GM10266 (cell line): ENCODE results near the gene PAX9.

Experiments used
- DNase-seq: peaks from one replicate; pipeline ENCODE4 v3.0.0; 2012; ENCODE audit errors: extremely low spot score
- TF ChIP-seq, protein P1 (sequence below): IDR thresholded peaks from 2 replicates; pipeline ENCODE4 v1.5.1; 2012; ENCODE audit warnings: mild to moderate bottlenecking, low read depth; ENCODE audit not compliant: control insufficient read depth, insufficient read depth; ENCODE audit errors: missing control alignments

PAX9 gene

DNA sequence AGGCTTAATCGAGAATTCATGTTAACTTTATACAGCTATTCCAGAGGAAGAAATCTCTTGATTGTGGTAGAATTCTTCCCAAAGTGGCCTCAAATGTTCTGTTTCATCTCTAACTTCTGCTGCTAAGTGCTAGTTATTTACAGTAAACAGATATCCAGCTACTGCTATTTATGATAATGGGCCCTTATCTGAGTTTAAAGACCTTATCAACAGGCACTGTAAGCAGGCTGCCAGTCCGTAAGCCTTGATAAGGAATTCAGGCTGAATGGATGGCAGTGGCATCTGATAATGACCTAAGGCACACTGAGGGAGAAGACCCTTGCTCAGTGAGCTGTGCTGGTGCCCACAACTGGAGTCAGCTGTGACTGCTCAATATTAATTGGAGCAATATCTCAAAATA lies 59.0 kb downstream of the PAX9 start:
- DNase-seq = no peak
- TF ChIP-seq, protein P1, sequence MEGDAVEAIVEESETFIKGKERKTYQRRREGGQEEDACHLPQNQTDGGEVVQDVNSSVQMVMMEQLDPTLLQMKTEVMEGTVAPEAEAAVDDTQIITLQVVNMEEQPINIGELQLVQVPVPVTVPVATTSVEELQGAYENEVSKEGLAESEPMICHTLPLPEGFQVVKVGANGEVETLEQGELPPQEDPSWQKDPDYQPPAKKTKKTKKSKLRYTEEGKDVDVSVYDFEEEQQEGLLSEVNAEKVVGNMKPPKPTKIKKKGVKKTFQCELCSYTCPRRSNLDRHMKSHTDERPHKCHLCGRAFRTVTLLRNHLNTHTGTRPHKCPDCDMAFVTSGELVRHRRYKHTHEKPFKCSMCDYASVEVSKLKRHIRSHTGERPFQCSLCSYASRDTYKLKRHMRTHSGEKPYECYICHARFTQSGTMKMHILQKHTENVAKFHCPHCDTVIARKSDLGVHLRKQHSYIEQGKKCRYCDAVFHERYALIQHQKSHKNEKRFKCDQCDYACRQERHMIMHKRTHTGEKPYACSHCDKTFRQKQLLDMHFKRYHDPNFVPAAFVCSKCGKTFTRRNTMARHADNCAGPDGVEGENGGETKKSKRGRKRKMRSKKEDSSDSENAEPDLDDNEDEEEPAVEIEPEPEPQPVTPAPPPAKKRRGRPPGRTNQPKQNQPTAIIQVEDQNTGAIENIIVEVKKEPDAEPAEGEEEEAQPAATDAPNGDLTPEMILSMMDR = no peak

DNA sequence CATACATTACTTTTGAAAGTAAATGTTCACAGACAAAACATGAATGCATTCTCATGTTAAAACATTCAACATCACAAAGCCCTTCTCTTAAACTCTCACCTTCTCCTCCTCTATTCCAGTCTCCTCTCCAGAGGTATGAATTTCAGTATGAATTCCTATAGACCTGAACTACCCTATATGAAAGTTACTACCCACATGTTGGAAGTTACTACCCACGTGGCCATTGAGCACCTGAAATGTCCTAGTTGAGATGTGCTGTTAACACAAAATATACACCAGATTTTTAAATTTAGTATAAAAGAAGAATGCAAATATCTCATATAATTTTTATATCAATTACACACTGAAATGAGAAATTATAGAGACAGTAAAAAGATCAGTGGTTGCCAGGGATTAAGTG lies 60.2 kb downstream of the PAX9 start:
- DNase-seq = no peak
- TF ChIP-seq, protein P1 = no peak

GRCh38 chr14:36723530-36723929 lies 61.9 kb downstream of the PAX9 start:
- no peak for DNase-seq
- TF ChIP-seq, protein P1 = no peak

DNA sequence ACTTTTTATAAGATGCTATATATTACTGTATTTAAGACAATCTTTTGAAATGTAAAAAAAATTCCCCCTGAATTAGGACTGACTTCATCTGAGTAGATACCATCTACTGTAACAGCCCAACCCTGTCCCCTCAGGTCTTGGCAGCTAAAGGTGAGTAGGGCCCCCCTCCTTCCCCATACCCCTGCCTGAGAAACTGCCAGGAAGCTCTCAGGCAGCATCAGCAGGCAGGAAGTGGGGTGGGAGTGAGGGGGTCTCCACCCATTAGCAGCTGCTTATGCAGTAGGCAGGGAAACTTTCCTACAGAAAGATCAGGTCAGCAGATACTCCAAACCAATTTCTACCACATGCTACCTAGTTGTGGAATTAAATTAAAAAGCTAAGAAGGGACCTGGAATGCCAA lies 62.5 kb downstream of the PAX9 start:
- DNase-seq = no peak
- TF ChIP-seq, protein P1 = no peak

- TF ChIP-seq, protein P1 = no peak
- no peak for DNase-seq
Measured at GRCh38 chr14:36726128-36726527, 64.5 kb downstream of the PAX9 start.
